ENCODE data around the gene PTEN. TPM values are rescaled to one million over a fixed set of nuclear protein-coding genes. Genes with fewer than 3 reads are reported as not detected.

Gene PTEN
- total RNA-seq, 1 experiment from 2014 or later: 44.6 TPM

DNA sequence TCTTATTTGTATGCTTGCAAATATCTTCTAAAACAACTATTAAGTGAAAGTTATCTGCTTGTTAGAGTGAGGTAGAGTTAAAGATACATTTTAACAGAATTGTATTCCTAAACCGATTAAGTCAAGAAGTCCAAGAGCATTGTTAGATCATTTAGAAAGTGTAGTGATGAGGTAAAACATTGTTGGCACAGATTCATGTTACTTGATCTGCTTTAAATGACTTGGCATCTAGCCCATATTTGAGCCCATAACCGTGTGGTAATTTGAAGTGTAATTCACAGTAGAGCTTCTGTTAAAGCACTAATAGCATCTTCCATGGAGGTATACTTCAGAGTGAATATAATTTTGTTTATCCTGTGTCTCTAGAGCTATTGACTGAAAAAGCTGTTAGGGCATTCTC is 62.1 kb downstream of the PTEN start:
- Mint-ChIP-seq H3K27ac (ENCODE audit: unreplicated experiment) (no peak overlapping the region), H3K9me3 (ENCODE audit: low read depth, unreplicated experiment) (no peaks in the 10 kb centered on the region), H3K4me1 (ENCODE audit: low read depth, unreplicated experiment) (peaks cover 17% of the 10 kb centered on the region), H3K27me3 (ENCODE audit: unreplicated experiment) (no peaks in the 10 kb centered on the region), H3K36me3 (ENCODE audit: insufficient read depth, unreplicated experiment) (no peaks in the 10 kb centered on the region), H3K4me3 (ENCODE audit: low read depth, unreplicated experiment) (no peak overlapping the region)
- TF ChIP-seq, protein P1, sequence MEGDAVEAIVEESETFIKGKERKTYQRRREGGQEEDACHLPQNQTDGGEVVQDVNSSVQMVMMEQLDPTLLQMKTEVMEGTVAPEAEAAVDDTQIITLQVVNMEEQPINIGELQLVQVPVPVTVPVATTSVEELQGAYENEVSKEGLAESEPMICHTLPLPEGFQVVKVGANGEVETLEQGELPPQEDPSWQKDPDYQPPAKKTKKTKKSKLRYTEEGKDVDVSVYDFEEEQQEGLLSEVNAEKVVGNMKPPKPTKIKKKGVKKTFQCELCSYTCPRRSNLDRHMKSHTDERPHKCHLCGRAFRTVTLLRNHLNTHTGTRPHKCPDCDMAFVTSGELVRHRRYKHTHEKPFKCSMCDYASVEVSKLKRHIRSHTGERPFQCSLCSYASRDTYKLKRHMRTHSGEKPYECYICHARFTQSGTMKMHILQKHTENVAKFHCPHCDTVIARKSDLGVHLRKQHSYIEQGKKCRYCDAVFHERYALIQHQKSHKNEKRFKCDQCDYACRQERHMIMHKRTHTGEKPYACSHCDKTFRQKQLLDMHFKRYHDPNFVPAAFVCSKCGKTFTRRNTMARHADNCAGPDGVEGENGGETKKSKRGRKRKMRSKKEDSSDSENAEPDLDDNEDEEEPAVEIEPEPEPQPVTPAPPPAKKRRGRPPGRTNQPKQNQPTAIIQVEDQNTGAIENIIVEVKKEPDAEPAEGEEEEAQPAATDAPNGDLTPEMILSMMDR (IDR thresholded peaks at IDR 0.05; ENCODE audit: unreplicated experiment): no peak
- BruUV-seq (replicated peaks): no TSS peak
- peak; percentile 1 for DNase-seq
- CTCF ChIA-PET: no interaction called here
- intact Hi-C loops (cut with micrococcal nuclease; ENCODE audit: unreplicated experiment): loop anchor here (5.0 kb wide), 1 partner anchor 58 kb away; no protein-coding TSS in a partner anchor

DNA sequence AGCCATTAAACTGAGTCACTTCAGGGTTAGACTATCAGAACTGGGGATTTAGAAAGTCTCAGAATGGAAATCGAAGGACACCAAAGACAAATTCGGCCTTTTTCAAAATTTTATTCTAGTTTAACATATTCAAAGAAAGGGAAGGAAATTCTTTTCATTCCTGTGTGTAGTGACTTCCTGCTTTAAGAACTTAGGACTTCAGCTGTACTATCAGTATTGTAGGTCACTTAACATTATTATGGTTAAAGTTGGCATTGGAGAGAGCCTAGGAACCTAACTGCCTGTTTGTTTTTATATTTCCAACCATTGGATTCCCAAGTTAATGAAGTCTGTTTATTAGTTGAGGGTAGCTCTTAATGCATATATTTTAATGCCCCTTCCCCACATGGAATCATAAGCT is 63.7 kb downstream of the PTEN start:
- intact Hi-C loops (cut with micrococcal nuclease; ENCODE audit: unreplicated experiment): loop anchor here (5.0 kb wide), 1 partner anchor 60 kb away; no protein-coding TSS in a partner anchor
- BruUV-seq (replicated peaks): no TSS peak

DNA sequence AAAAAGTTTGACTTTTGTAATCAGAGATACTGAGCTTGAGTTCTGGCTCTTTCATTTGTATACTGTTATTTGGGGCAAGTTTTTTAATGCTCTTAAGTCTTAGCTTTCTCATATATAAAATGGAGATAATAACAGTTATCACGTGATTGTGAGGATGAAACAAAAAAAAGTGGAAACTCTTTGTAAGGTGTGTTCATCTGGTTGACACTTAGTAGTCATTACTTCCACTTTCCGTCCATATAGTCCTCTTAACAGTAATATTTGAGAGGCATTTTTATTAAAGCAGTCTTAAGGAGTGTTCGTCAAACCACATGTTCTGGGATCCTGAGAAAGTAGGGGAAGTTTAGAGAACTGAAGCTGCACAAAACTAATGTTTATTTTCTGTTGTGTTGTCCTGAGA is 65.6 kb downstream of the PTEN start:
- DNase-seq: no peak
- Mint-ChIP-seq H3K4me1 (ENCODE audit: low read depth, unreplicated experiment) (peaks cover 9% of the 10 kb centered on the region), H3K4me3 (ENCODE audit: low read depth, unreplicated experiment) (no peak overlapping the region), H3K27ac (ENCODE audit: unreplicated experiment) (no peak overlapping the region), H3K27me3 (ENCODE audit: unreplicated experiment) (no peaks in the 10 kb centered on the region), H3K9me3 (ENCODE audit: low read depth, unreplicated experiment) (no peaks in the 10 kb centered on the region), H3K36me3 (ENCODE audit: insufficient read depth, unreplicated experiment) (no peaks in the 10 kb centered on the region)
- no TSS peak for BruUV-seq (replicated peaks)
- CTCF ChIA-PET: no interaction called here
- TF ChIP-seq, protein P1 (IDR thresholded peaks at IDR 0.05; ENCODE audit: unreplicated experiment): no peak
- intact Hi-C loops (cut with micrococcal nuclease; ENCODE audit: unreplicated experiment): loop anchor here (5.0 kb wide), 1 partner anchor 62 kb away; no protein-coding TSS in a partner anchor

More for the DNA sequence above, 63.7 kb downstream of the PTEN start:
- no peak for DNase-seq
- Mint-ChIP-seq H3K9me3 (ENCODE audit: low read depth, unreplicated experiment) (no peaks in the 10 kb centered on the region), H3K4me1 (ENCODE audit: low read depth, unreplicated experiment) (peaks cover 17% of the 10 kb centered on the region), H3K36me3 (ENCODE audit: insufficient read depth, unreplicated experiment) (no peaks in the 10 kb centered on the region), H3K4me3 (ENCODE audit: low read depth, unreplicated experiment) (no peak overlapping the region), H3K27me3 (ENCODE audit: unreplicated experiment) (no peaks in the 10 kb centered on the region), H3K27ac (ENCODE audit: unreplicated experiment) (no peak overlapping the region)
- CTCF ChIA-PET: no interaction called here
- TF ChIP-seq, protein P1 (IDR thresholded peaks at IDR 0.05; ENCODE audit: unreplicated experiment): no peak

DNA sequence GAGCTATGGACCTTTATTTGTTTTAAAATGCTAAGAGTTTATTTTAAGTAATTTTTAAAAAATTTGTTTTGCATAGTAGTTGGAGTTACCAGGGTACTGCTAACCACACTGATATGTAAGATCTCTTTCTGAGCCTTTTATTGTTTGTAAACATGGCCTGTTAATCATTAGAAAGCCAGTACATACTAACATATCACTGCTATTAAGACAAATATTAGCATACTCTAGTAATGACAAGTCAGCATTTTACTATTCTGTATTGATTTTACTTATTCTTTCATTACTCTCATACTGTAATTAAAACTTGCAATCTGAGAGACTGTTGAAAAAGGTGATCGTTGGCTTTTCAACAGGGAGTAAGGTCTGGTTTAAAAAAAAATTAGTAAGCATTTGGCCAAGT is 66.7 kb downstream of the PTEN start:
- Mint-ChIP-seq H3K36me3 (ENCODE audit: insufficient read depth, unreplicated experiment) (no peaks in the 10 kb centered on the region), H3K4me3 (ENCODE audit: low read depth, unreplicated experiment) (no peak overlapping the region), H3K27ac (ENCODE audit: unreplicated experiment) (no peak overlapping the region), H3K4me1 (ENCODE audit: low read depth, unreplicated experiment) (peaks cover 9% of the 10 kb centered on the region), H3K27me3 (ENCODE audit: unreplicated experiment) (no peaks in the 10 kb centered on the region), H3K9me3 (ENCODE audit: low read depth, unreplicated experiment) (no peaks in the 10 kb centered on the region)
- TF ChIP-seq, protein P1 (IDR thresholded peaks at IDR 0.05; ENCODE audit: unreplicated experiment): no peak
- intact Hi-C loops (cut with micrococcal nuclease; ENCODE audit: unreplicated experiment): no loop called here
- no peak for DNase-seq
- BruUV-seq (replicated peaks): no TSS peak
- CTCF ChIA-PET: interaction anchor here (0.6 kb wide), 1 partner anchor 898 kb away, joined by 3 read pairs; no protein-coding TSS in a partner anchor
